ENCODE results near the gene VPS51. TPM values are rescaled to one million over a fixed set of nuclear protein-coding genes. Genes with fewer than 3 reads are reported as not detected.

The VPS51 gene
- total RNA-seq, 1 experiment from 2014 or later, result 77.0 TPM

- Mint-ChIP-seq H3K4me1 (ENCODE audit: insufficient read depth, unreplicated experiment) (peaks cover 22% of the 10 kb centered on the region), H3K36me3 (ENCODE audit: insufficient read depth, unreplicated experiment) (no peaks in the 10 kb centered on the region), H3K27me3 (ENCODE audit: insufficient read depth, unreplicated experiment) (no peaks in the 10 kb centered on the region), H3K27ac (ENCODE audit: low read depth, unreplicated experiment) (peak overlapping the region; percentile 78), H3K9me3 (ENCODE audit: unreplicated experiment) (no peaks in the 10 kb centered on the region), H3K4me3 (ENCODE audit: unreplicated experiment) (peak overlapping the region; percentile 45)
- BruUV-seq (replicated peaks), result no TSS peak
- TF ChIP-seq CTCF (IDR thresholded peaks at IDR 0.05; ENCODE audit: unreplicated experiment), result no peak
- intact Hi-C loops (cut with micrococcal nuclease), result no loop called here
- DNase-seq (ENCODE audit: unreplicated experiment), result peak; percentile 96
- CTCF ChIA-PET, result interaction anchor here (0.5 kb wide), 1 partner anchor 29 kb away, joined by 3 read pairs; no protein-coding TSS in a partner anchor
- POLR2A ChIA-PET, result interaction anchor here (0.7 to 7.0 kb wide), 5 partner anchors 12 to 33 kb away, joined by 3 to 56 read pairs (median 9); partner anchors contain the start of genes FAU, MRPL49, SYVN1 and ZNHIT2
Measured at GRCh38 chr11:65150509-65151299, 54.7 kb downstream of the VPS51 start.

- H3K9me3 Mint-ChIP-seq (ENCODE audit: unreplicated experiment), result no peaks in the 10 kb centered on the region
- DNase-seq (ENCODE audit: unreplicated experiment), result no peak
- H3K4me3 Mint-ChIP-seq (ENCODE audit: unreplicated experiment), result peak overlapping the region; percentile 45
- BruUV-seq (replicated peaks), result no TSS peak
- H3K36me3 Mint-ChIP-seq (ENCODE audit: insufficient read depth, unreplicated experiment), result no peaks in the 10 kb centered on the region
- H3K27me3 Mint-ChIP-seq (ENCODE audit: insufficient read depth, unreplicated experiment), result no peaks in the 10 kb centered on the region
- H3K27ac Mint-ChIP-seq (ENCODE audit: low read depth, unreplicated experiment), result peak overlapping the region; percentile 78
- ChIA-PET CTCF (no interaction called here), POLR2A (interaction anchor here (0.7 to 7.0 kb wide), 7 partner anchors 12 to 34 kb away, joined by 3 to 56 read pairs (median 9); partner anchors contain the start of genes CAPN1, FAU, MRPL49 and SYVN1)
- TF ChIP-seq CTCF (IDR thresholded peaks at IDR 0.05; ENCODE audit: unreplicated experiment), result no peak
- peaks cover 22% of the 10 kb centered on the region for H3K4me1 Mint-ChIP-seq (ENCODE audit: insufficient read depth, unreplicated experiment)
- intact Hi-C loops (cut with micrococcal nuclease), result no loop called here
Measured at GRCh38 chr11:65151331-65151899, 55.4 kb downstream of the VPS51 start.

- no peaks in the 10 kb centered on the region for H3K9me3 Mint-ChIP-seq (ENCODE audit: unreplicated experiment)
- BruUV-seq (replicated peaks), result no TSS peak
- H3K36me3 Mint-ChIP-seq (ENCODE audit: insufficient read depth, unreplicated experiment), result no peaks in the 10 kb centered on the region
Measured at GRCh38 chr11:65152122-65152521, 56.1 kb downstream of the VPS51 start.

More at GRCh38 chr11:65152122-65152521, 56.1 kb downstream of the VPS51 start:
- H3K4me1 Mint-ChIP-seq (ENCODE audit: insufficient read depth, unreplicated experiment), result peaks cover 22% of the 10 kb centered on the region
- ChIA-PET POLR2A (interaction anchor here (0.8 to 7.0 kb wide), 6 partner anchors 12 to 41 kb away, joined by 3 to 56 read pairs (median 9); partner anchors contain the start of genes CAPN1, FAU, MRPL49 and SYVN1), CTCF (interaction anchor here (0.9 kb wide), 1 partner anchor 1053 kb away, joined by 3 read pairs; no protein-coding TSS in a partner anchor)
- H3K27me3 Mint-ChIP-seq (ENCODE audit: insufficient read depth, unreplicated experiment), result no peaks in the 10 kb centered on the region
- H3K4me3 Mint-ChIP-seq (ENCODE audit: unreplicated experiment), result no peak overlapping the region
- no peak overlapping the region for H3K27ac Mint-ChIP-seq (ENCODE audit: low read depth, unreplicated experiment)
- DNase-seq (ENCODE audit: unreplicated experiment), result no peak
- intact Hi-C loops (cut with micrococcal nuclease), result no loop called here
- TF ChIP-seq CTCF (IDR thresholded peaks at IDR 0.05; ENCODE audit: unreplicated experiment), result no peak

All from MCF 10A (cell line).